Fibroblast of pulmonary artery (primary cell): ENCODE results near the gene INSYN1.

Experiments
- DNase-seq: peaks from one replicate; pipeline ENCODE4 v3.0.0-alpha.2; 2010; ENCODE audit warnings: low read depth
- H3K4me3 ChIP-seq: replicated peaks from 2 replicates; pipeline ENCODE4 v1.5.1; 2011; ENCODE audit warnings: low read depth, mild to moderate bottlenecking, control low read depth, low read length, moderate library complexity
- CTCF ChIP-seq: IDR thresholded peaks from 2 replicates; pipeline ENCODE4 v1.5.1; 2011; ENCODE audit warnings: mild to moderate bottlenecking, control low read depth, low read length, inconsistent platforms; ENCODE audit errors: missing control alignments

The INSYN1 gene, protein sequence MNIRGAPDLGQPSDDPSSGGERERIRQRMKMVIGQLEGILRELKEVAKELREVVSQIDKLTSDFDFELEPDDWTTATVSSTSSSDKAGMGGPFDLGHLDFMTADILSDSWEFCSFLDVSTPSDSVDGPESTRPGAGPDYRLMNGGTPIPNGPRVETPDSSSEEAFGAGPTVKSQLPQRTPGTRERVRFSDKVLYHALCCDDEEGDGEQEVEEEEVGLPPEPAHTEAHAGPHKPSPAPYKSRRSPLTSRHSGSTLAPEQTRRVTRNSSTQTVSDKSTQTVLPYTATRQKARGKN

DNA sequence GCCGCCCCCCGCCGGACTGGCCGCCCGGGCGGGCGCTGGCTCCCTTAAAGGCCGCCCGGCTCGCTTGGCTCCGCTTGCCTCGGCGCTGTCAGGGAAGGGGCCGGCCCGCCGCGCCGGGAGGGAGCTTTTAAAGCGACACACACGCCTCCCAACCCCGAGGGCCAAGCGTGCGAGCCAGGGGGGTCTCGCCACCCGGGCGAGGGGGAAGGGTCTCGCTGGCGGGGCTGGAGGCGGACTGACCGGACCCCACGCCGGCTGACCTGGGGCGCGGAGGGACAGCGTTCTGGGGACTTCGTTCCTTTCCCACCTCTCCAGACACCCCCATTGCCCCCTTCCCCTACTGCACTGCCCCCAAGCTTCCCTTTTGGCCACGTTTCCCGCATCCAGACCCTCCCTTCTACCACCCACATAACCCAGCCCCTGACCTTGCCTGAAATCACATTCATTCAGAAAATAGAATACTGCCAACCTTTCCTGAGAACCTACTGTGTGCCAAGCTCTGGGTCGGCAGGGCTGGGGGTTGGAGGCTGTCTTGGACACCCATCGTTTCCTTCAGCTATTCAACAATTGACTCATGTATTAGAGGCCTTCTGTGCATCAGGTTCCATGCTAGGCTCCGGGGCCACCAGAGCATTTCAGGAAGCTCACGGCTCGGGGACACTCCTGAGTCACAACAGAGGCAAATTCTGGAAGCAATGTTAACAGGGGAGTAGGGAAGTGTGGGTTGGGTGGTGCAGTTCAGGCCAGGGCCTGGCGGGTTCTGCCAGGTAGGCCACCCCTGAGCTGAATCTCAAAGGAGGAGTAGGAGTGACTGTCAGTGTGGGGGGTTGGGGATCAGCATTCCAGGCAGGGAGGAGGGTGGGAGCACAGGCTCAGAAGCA is at the start of gene INSYN1:
TSS of gene INSYN1 (minus strand) at position 102 of the 881 bp plus-strand sequence. CDS start 2,221 bp downstream, outside the sequence.
- peak; percentile 44 for DNase-seq
- H3K4me3 ChIP-seq: peak within 1 kb of the TSS; percentile 53
- TF ChIP-seq CTCF: no peak

DNA sequence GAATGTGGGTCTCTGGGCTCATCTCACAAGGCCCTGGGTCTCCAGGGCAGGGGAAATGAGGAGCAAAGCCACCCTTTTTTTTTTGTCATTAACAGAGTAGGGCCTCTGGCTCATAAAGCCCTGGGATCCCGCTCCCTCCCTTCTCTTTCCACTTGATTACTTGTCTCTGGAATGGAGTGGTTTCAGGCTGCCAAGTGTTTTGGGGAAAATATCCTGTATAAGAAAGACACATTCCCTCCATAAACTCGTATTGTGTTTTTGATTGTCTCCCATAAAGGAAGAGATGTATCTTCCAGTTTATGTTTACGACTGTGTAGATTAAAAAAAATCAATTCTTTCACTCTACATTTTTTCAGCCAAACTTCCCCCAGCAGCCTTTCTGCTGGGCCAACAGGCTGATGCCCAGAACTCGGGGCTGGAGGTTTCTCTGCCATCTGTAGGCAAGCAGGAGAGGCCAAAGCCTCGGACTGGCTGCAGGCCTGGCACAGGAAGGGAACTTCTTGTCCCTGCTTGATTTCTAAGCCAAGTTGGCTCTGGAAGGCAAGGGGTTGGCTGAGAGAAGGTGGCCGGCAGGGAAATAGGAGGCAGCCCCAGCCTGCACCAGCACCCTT is 49.4 kb upstream of the INSYN1 start:
- DNase-seq: no peak
- TF ChIP-seq CTCF: no peak
- no peak overlapping the region for H3K4me3 ChIP-seq

DNA sequence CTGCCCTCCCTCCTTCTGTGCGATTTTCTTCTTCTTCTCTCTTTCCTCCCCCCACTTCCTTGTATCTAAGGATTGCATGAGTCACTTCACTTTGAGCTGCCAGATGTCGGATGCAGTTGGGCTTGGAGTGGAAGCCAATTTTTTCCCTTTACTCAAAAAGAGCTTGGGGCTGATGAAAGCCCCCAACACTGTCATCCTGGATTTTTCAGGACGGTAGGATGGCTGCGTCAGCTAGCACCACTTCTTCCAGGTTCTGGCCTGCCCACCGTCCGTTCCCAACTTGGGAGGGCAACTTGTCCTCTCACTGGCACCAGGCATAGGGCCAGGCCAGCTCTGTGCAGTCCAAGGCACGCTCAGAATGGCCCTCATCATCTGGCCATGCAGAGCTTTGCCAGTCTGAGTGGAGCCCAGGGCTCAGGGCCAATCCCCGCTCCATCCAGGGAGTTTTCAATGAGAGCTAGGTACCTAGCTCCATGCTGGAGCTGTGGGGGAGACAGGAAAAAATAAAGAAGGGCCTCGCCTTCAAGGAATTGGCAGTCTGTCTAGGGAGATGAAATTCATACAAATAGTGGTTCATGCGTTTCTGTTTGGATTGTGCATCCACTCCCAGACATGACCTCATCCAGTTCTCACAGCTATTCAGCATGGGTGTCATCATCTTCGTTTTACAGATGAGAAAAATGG is 47.7 kb upstream of the INSYN1 start:
- TF ChIP-seq CTCF: no peak

GRCh38 chr15:73799466-73799865 is 46.3 kb upstream of the INSYN1 start:
- no peak for TF ChIP-seq CTCF
- H3K4me3 ChIP-seq: no peak overlapping the region
- peak; percentile 23 for DNase-seq

More for the DNA sequence above, 47.7 kb upstream of the INSYN1 start:
- DNase-seq: peak; percentile 86
- no peak overlapping the region for H3K4me3 ChIP-seq

GRCh38 chr15:73797366-73798158 is 44.4 kb upstream of the INSYN1 start:
- no peak for TF ChIP-seq CTCF
- DNase-seq: no peak
- H3K4me3 ChIP-seq: no peak overlapping the region

GRCh38 chr15:73796331-73796831 is 43.2 kb upstream of the INSYN1 start:
- no peak overlapping the region for H3K4me3 ChIP-seq
- no peak for TF ChIP-seq CTCF
- DNase-seq: no peak
